ENCODE measurements around the gene TMX1.

TMX1 gene

GRCh38 chr14:51240804-51241380 is 845 bp downstream of the TMX1 start:
- Histone ChIP-seq H3K4me1 (ENCODE audit: insufficient read depth, poor library complexity, severe bottlenecking) (peaks cover 8% of the 10 kb centered on the region), H3K9me3 (ENCODE audit: severe bottlenecking) (no peaks in the 10 kb centered on the region), H3K36me3 (ENCODE audit: low read depth) (peaks cover 21% of the 10 kb centered on the region), H3K27ac (ENCODE audit: poor library complexity, severe bottlenecking) (peak overlapping the region; percentile 35), H3K27me3 (ENCODE audit: insufficient read depth, poor library complexity, severe bottlenecking) (no peaks in the 10 kb centered on the region), H3K4me3 (ENCODE audit: severe bottlenecking) (peak overlapping the region; percentile 94)
- no peak for DNase-seq (ENCODE audit: low spot score)
- TF ChIP-seq CTCF (IDR thresholded peaks at IDR 0.05; ENCODE audit: poor library complexity, severe bottlenecking), result no peak
- no peak for ATAC-seq (ENCODE audit: low read depth)

- no peaks in the 10 kb centered on the region for H3K27me3 ChIP-seq (ENCODE audit: insufficient read depth, poor library complexity, severe bottlenecking)
- peaks cover 37% of the 10 kb centered on the region for H3K36me3 ChIP-seq (ENCODE audit: low read depth)
- DNase-seq (ENCODE audit: low spot score) (no peak), ATAC-seq (ENCODE audit: low read depth) (no peak)
- H3K4me3 ChIP-seq (ENCODE audit: severe bottlenecking), result no peak overlapping the region
- H3K27ac ChIP-seq (ENCODE audit: poor library complexity, severe bottlenecking), result no peak overlapping the region
- peak; percentile 24 for TF ChIP-seq CTCF (IDR thresholded peaks at IDR 0.05; ENCODE audit: poor library complexity, severe bottlenecking)
- no peaks in the 10 kb centered on the region for H3K9me3 ChIP-seq (ENCODE audit: severe bottlenecking)
- peaks cover 8% of the 10 kb centered on the region for H3K4me1 ChIP-seq (ENCODE audit: insufficient read depth, poor library complexity, severe bottlenecking)
Measured at GRCh38 chr14:51242545-51243490, 2.8 kb downstream of the TMX1 start.

GRCh38 chr14:51244591-51244990 is 4.5 kb downstream of the TMX1 start:
- H3K27ac ChIP-seq (ENCODE audit: poor library complexity, severe bottlenecking), result no peak overlapping the region
- H3K9me3 ChIP-seq (ENCODE audit: severe bottlenecking), result no peaks in the 10 kb centered on the region
- no peaks in the 10 kb centered on the region for H3K27me3 ChIP-seq (ENCODE audit: insufficient read depth, poor library complexity, severe bottlenecking)
- TF ChIP-seq CTCF (IDR thresholded peaks at IDR 0.05; ENCODE audit: poor library complexity, severe bottlenecking), result no peak
- H3K4me1 ChIP-seq (ENCODE audit: insufficient read depth, poor library complexity, severe bottlenecking), result peaks cover 8% of the 10 kb centered on the region
- no peak overlapping the region for H3K4me3 ChIP-seq (ENCODE audit: severe bottlenecking)
- no peak for ATAC-seq (ENCODE audit: low read depth)
- peaks cover 55% of the 10 kb centered on the region for H3K36me3 ChIP-seq (ENCODE audit: low read depth)
- no peak for DNase-seq (ENCODE audit: low spot score)

GRCh38 chr14:51246032-51246431 is 6.0 kb downstream of the TMX1 start:
- DNase-seq (ENCODE audit: low spot score) (no peak), ATAC-seq (ENCODE audit: low read depth) (no peak)
- Histone ChIP-seq H3K4me3 (ENCODE audit: severe bottlenecking) (no peak overlapping the region), H3K4me1 (ENCODE audit: insufficient read depth, poor library complexity, severe bottlenecking) (peaks cover 9% of the 10 kb centered on the region), H3K27ac (ENCODE audit: poor library complexity, severe bottlenecking) (no peak overlapping the region), H3K36me3 (ENCODE audit: low read depth) (peaks cover 69% of the 10 kb centered on the region), H3K27me3 (ENCODE audit: insufficient read depth, poor library complexity, severe bottlenecking) (no peaks in the 10 kb centered on the region), H3K9me3 (ENCODE audit: severe bottlenecking) (no peaks in the 10 kb centered on the region)
- no peak for TF ChIP-seq CTCF (IDR thresholded peaks at IDR 0.05; ENCODE audit: poor library complexity, severe bottlenecking)

Data from RWPE2 (cell line).